ENCODE data around the gene ARHGEF10L. TPM values are rescaled to one million over a fixed set of nuclear protein-coding genes. Genes with fewer than 3 reads are reported as not detected.

Gene ARHGEF10L
- total RNA-seq, 1 donor from 2014 or later, result 33.1 TPM

DNA sequence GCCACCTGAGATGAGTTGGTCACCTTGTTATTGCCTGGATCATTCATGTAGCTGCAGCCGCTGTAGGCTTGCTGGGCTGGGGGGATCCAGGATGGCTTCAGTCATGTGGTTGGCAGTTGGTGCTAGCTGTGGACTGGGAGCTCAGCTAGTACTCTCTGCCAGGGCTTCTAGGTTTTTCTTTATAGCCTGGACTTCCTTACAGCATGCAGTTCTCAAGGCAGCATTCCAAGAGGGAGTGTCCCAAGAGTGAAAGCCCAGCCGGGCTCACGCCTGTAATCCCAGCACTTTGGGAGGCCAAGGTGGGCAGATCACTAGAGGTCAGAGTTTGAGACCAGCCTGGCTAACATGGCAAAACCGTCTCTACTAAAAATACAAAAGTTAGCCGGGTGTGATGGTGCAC is 192.0 kb downstream of the ARHGEF10L start:
- H3K9me3 Mint-ChIP-seq, result no peaks in the 10 kb centered on the region
- no peak overlapping the region for H3K27ac Mint-ChIP-seq
- H3K4me1 Mint-ChIP-seq, result no peaks in the 10 kb centered on the region
- no peak for DNase-seq (ENCODE audit: low spot score in 2 of 2, unreplicated experiment in 2 of 2)
- no peaks in the 10 kb centered on the region for H3K27me3 Mint-ChIP-seq (ENCODE audit: low read depth)
- H3K36me3 Mint-ChIP-seq, result no peaks in the 10 kb centered on the region
- TF ChIP-seq, protein P1, sequence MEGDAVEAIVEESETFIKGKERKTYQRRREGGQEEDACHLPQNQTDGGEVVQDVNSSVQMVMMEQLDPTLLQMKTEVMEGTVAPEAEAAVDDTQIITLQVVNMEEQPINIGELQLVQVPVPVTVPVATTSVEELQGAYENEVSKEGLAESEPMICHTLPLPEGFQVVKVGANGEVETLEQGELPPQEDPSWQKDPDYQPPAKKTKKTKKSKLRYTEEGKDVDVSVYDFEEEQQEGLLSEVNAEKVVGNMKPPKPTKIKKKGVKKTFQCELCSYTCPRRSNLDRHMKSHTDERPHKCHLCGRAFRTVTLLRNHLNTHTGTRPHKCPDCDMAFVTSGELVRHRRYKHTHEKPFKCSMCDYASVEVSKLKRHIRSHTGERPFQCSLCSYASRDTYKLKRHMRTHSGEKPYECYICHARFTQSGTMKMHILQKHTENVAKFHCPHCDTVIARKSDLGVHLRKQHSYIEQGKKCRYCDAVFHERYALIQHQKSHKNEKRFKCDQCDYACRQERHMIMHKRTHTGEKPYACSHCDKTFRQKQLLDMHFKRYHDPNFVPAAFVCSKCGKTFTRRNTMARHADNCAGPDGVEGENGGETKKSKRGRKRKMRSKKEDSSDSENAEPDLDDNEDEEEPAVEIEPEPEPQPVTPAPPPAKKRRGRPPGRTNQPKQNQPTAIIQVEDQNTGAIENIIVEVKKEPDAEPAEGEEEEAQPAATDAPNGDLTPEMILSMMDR (IDR thresholded peaks at IDR 0.05; ENCODE audit: unreplicated experiment), result no peak
- no peak overlapping the region for H3K4me3 Mint-ChIP-seq

DNA sequence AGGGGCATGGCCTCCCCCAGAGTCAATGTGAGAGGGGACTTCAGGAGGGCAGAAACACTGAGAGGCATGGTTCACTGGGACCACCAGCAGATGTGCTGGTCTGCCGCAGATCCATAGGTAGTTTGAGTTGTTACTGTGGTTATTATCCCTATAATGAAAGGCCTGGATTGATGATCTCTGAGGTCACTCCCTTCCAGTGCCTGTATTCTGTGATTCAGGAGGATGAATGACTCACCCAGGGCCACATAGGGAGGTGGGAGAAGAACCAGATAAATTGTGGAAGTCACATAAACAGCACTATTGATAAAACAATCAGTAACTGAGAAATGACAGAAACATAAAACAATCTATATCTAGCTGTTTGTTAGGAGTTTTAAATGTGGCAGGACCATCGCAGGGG is 193.0 kb downstream of the ARHGEF10L start:
- Mint-ChIP-seq H3K4me3 (no peak overlapping the region), H3K4me1 (no peaks in the 10 kb centered on the region), H3K9me3 (no peaks in the 10 kb centered on the region), H3K36me3 (no peaks in the 10 kb centered on the region), H3K27ac (no peak overlapping the region), H3K27me3 (ENCODE audit: low read depth) (peaks cover under 1% of the 10 kb centered on the region)
- TF ChIP-seq, protein P1 (IDR thresholded peaks at IDR 0.05; ENCODE audit: unreplicated experiment), result no peak
- no peak for DNase-seq (ENCODE audit: low spot score in 2 of 2, unreplicated experiment in 2 of 2)

DNA sequence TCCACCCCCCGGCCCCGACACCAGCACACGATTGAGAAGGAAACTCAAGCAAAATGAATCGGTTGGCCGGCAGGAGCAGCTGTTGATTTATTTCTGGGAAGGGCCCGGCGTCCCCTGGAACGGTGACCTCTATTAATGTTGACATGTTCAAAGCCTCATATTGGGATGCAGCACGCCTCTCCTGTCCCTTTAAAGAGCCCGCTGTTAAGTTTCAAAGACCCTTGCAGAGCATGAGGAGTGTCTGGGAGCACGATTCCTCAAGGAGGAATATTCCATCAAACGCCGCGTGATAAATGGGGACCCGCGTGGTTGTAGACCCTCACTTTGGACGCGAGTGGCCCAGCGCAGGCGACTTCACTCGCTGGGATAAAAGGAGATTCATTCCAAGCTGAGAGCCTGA is 194.2 kb downstream of the ARHGEF10L start:
- no peak overlapping the region for H3K4me3 Mint-ChIP-seq
- H3K9me3 Mint-ChIP-seq, result no peaks in the 10 kb centered on the region
- H3K4me1 Mint-ChIP-seq, result no peaks in the 10 kb centered on the region
- no peak overlapping the region for H3K27ac Mint-ChIP-seq
- peaks cover 4% of the 10 kb centered on the region for H3K27me3 Mint-ChIP-seq (ENCODE audit: low read depth)
- TF ChIP-seq, protein P1 (IDR thresholded peaks at IDR 0.05; ENCODE audit: unreplicated experiment), result no peak
- no peaks in the 10 kb centered on the region for H3K36me3 Mint-ChIP-seq
- no peak for DNase-seq (ENCODE audit: low spot score in 2 of 2, unreplicated experiment in 2 of 2)

DNA sequence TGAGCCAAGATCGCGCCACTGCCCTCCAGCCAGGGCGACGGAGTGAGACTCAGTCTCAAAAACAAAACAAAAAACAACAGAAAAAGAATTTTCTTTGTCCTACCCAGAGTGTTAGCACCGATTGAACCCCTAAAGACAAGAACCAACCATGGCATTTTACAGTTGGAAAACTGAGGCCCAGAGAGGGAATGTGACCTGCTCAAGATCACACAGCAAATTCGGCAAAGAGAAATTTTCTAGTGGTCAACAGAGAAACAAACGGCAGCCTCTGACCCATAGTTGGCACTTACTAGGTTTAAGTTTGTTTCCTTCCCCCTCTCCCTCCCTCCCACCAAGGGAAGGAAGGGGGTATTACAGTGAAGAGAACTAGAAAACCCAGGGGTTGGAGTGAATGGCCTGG is 195.1 kb downstream of the ARHGEF10L start:
- TF ChIP-seq, protein P1 (IDR thresholded peaks at IDR 0.05; ENCODE audit: unreplicated experiment), result no peak
- no peak for DNase-seq (ENCODE audit: low spot score in 2 of 2, unreplicated experiment in 2 of 2)
- no peaks in the 10 kb centered on the region for H3K36me3 Mint-ChIP-seq
- H3K27me3 Mint-ChIP-seq (ENCODE audit: low read depth), result peaks cover 10% of the 10 kb centered on the region
- H3K4me3 Mint-ChIP-seq, result no peak overlapping the region
- no peaks in the 10 kb centered on the region for H3K9me3 Mint-ChIP-seq
- H3K27ac Mint-ChIP-seq, result no peak overlapping the region
- H3K4me1 Mint-ChIP-seq, result no peaks in the 10 kb centered on the region

DNA sequence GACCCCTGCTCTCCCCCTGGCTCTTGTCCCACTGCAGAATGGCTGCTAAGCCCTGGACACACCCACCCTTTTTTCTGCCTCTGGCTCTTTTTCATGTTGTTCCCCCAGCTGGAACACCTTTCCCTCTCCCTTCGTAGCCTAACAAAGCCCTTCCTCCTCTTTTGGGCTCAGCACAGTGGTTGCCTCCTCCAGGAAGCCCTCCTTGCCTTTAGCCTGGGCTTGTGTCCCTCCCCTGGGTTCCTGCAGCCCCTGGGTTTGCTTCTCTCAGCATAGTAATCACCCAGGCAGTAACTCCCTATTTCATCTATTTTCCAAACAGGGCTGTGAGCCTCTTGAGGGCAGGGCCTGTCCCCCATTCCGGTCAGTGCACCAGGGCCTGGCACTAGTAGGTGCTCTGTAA is 195.8 kb downstream of the ARHGEF10L start:
- Mint-ChIP-seq H3K4me3 (no peak overlapping the region), H3K27ac (no peak overlapping the region), H3K9me3 (no peaks in the 10 kb centered on the region), H3K36me3 (no peaks in the 10 kb centered on the region), H3K4me1 (no peaks in the 10 kb centered on the region), H3K27me3 (ENCODE audit: low read depth) (peaks cover 15% of the 10 kb centered on the region)
- DNase-seq (ENCODE audit: low spot score in 2 of 2, unreplicated experiment in 2 of 2), result no peak
- TF ChIP-seq, protein P1 (IDR thresholded peaks at IDR 0.05; ENCODE audit: unreplicated experiment), result no peak

DNA sequence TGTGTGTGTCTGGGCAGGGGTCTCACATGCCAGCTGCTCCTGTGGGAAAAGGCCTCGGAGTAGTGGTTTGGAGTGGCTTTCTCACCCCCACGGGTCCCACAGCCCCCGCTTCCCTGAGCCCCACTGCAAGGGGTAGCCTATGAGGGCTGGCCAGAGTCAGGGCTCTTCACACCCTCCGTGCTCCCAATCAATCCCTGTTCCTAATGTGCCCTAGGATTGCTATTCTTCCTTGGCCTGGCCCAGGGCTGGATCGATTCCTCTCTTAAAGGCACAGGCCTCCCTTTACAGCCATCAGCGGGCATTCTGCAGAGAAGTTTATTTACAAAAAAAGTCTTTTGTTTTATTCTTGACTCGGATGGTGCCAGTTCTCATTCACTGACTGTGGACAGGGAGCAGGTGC is 196.3 kb downstream of the ARHGEF10L start:
- Mint-ChIP-seq H3K36me3 (no peaks in the 10 kb centered on the region), H3K27ac (no peak overlapping the region), H3K27me3 (ENCODE audit: low read depth) (peaks cover 20% of the 10 kb centered on the region), H3K4me1 (no peaks in the 10 kb centered on the region), H3K9me3 (no peaks in the 10 kb centered on the region), H3K4me3 (no peak overlapping the region)
- TF ChIP-seq, protein P1 (IDR thresholded peaks at IDR 0.05; ENCODE audit: unreplicated experiment), result no peak
- DNase-seq (ENCODE audit: low spot score in 2 of 2, unreplicated experiment in 2 of 2), result no peak
